GM10248 (cell line): Measurements from ENCODE around the gene ZNF26.

ENCODE experiments used
- CTCF ChIA-PET: fragments of 300-600 bp; sonication (Branson Sonifier 250); formaldehyde crosslinking; extraction: SDS; loops from one replicate; lab custom pipeline; 2021; ENCODE audit warnings: antibody characterized with exemption; lab: Yijun Ruan, JAX
- POLR2A ChIA-PET: fragments of 350-650 bp; sonication (Branson Sonifier 250); formaldehyde crosslinking; extraction: SDS; loops from one replicate; lab custom pipeline; 2020; ENCODE audit warnings: antibody characterized with exemption; lab: Yijun Ruan, JAX
- DNase-seq: peaks from one replicate; pipeline ENCODE4 v3.0.0; 2012; ENCODE audit errors: extremely low spot score
- TF ChIP-seq, protein P1 (sequence below): IDR thresholded peaks from 2 replicates; pipeline ENCODE4 v1.5.1; 2012; ENCODE audit warnings: mild to moderate bottlenecking, low read depth; ENCODE audit errors: extremely low read depth, missing control alignments, control extremely low read depth

ZNF26 gene

DNA sequence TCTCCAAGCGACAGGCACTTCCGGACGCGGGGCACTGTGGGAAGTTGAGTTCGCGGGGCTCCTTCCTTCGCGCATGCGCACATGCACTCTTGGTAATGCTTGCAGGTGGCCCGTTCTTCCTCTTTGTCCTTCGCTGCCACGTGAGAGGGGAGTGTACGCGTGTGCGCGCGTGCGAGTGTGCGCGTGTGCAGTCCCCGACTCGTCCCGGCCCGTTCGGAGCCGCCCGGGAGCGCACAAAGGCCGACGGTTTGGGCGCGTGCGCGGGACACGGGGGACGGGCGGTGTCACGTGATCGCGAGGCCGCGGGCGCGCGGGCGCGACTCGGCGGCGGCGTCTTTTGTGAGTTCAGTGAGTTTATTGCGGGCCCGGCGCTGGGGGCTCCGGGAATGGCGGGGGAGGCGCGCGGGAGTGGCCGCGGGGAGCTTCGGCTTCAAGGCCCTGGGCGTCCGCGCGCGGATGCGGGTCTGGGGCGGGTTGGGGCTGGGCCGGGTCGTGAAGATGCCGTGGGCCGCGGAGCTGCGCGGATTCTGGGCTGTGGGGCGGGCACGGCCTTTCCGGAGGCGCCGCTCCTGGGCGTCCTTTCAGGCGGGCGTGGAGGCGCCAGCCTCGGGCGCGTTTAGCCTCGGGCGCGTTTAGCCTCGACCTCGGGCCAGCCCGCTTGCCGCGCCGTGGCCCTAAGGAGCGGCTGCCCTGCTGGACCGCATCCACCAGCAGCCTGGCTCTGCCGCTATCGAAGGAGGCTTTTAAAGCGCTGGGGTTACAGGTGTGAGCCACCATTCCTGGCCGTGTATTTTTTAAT is 51.2 kb downstream of the ZNF26 start, which contains the start of gene ZNF84:
TSS of gene ZNF84 (plus strand) at position 303 of the 799 bp plus-strand sequence. CDS start 3,959 bp downstream, outside the sequence.
- ChIA-PET POLR2A (interaction anchor here (1.1 kb wide), 1 partner anchor 145 kb away, joined by 5 read pairs; no protein-coding TSS in a partner anchor), CTCF (interaction anchor here (0.7 kb wide), 1 partner anchor 43 kb away, joined by 3 read pairs; no protein-coding TSS in a partner anchor)
- peak; percentile 95 for DNase-seq
- TF ChIP-seq, protein P1, sequence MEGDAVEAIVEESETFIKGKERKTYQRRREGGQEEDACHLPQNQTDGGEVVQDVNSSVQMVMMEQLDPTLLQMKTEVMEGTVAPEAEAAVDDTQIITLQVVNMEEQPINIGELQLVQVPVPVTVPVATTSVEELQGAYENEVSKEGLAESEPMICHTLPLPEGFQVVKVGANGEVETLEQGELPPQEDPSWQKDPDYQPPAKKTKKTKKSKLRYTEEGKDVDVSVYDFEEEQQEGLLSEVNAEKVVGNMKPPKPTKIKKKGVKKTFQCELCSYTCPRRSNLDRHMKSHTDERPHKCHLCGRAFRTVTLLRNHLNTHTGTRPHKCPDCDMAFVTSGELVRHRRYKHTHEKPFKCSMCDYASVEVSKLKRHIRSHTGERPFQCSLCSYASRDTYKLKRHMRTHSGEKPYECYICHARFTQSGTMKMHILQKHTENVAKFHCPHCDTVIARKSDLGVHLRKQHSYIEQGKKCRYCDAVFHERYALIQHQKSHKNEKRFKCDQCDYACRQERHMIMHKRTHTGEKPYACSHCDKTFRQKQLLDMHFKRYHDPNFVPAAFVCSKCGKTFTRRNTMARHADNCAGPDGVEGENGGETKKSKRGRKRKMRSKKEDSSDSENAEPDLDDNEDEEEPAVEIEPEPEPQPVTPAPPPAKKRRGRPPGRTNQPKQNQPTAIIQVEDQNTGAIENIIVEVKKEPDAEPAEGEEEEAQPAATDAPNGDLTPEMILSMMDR = no peak

DNA sequence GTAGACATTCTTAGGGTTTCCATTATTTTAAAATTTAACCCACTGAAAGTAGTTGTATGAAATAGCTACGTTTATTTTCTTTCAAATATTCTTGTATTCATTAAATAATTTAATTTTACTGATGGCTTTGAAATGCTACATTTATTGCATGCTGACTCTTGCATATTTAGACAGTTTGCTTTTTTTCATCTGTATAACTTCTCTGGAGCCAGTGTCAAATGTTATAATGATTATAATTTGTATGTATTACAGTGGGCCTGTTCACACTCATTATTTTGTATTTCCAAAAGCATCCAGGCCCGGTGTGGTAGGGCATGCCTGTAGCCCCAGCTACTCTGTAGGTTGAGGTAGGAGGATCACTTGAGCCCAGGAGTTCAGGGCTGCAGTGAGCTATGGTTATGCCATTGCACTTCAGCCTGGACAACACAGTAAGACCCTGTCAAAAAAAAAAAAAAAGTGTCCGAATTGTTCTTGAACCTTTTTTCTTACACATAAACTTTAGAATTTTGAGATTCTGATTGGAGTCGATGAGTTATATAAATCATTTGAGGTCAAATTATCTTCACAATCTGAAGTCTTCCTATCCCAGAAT is 52.0 kb downstream of the ZNF26 start:
- ChIA-PET CTCF (interaction anchor here (0.7 kb wide), 1 partner anchor 42 kb away, joined by 3 read pairs; no protein-coding TSS in a partner anchor), POLR2A (interaction anchor here (1.0 to 1.1 kb wide), 2 partner anchors 8 to 144 kb away, joined by 3 to 5 read pairs; no protein-coding TSS in a partner anchor)
- DNase-seq = no peak
- TF ChIP-seq, protein P1 = no peak

DNA sequence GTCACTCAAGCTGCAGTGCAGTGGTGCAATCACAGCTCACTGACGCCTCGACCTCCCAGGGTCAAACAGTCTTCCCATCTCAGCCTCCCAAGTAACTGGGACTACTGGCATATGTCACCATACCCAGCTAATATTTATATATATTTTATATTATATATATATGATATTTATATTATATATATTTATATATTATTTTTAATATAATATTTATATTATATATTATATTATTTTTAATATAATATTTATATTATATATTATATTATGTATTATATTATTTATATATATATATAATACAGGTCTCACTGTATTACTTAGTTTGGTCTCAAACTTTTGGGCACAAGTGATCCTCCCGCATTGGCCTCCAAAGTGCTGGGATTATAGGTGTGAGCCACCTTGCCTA is 60.5 kb downstream of the ZNF26 start:
- TF ChIP-seq, protein P1 = no peak
- CTCF ChIA-PET = no interaction called here
- DNase-seq = no peak
- POLR2A ChIA-PET = interaction anchor here (0.6 kb wide), 1 partner anchor 8 kb away, joined by 3 read pairs; no protein-coding TSS in a partner anchor

DNA sequence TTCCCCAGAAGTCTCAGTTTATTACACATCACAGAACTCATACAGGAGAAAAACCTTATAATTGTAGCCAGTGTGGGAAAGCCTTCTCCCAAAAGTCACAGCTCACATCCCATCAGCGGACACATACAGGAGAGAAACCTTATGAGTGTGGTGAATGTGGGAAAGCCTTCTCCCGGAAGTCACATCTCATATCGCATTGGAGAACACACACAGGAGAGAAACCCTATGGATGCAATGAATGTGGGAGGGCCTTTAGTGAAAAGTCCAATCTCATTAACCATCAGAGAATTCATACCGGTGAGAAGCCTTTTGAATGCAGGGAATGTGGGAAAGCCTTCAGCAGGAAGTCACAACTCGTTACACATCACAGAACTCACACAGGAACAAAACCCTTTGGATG is 71.3 kb downstream of the ZNF26 start:
- TF ChIP-seq, protein P1 = no peak
- POLR2A ChIA-PET = no interaction called here
- DNase-seq = no peak

DNA sequence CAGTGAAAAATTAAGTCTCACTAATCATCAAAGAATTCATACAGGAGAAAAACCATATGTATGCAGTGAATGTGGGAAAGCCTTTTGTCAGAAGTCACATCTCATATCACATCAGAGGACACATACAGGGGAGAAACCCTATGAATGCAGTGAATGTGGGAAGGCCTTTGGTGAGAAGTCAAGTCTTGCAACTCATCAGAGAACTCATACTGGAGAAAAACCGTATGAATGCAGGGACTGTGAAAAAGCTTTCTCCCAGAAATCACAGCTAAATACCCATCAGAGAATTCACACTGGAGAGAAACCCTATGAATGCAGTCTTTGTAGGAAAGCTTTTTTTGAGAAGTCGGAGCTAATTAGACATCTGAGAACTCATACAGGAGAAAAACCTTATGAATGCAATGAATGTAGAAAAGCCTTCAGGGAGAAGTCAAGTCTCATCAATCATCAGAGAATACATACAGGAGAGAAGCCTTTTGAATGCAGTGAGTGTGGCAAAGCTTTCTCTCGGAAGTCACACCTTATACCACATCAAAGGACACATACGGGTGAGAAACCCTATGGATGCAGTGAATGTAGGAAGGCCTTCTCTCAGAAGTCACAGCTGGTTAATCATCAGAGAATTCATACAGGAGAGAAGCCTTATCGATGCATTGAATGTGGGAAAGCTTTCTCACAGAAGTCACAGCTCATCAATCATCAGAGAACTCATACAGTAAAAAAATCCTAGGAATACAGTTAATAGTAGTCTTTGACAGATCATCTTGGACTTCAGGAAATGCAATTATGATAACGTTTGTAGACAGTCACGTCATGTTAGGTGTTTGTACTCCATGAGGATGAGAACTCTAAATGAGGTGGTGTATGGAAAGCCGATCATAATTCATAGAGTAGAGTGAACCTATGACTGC is 72.3 kb downstream of the ZNF26 start:
- CTCF ChIA-PET = interaction anchor here (1.2 to 1.4 kb wide), 3 partner anchors 11 to 16 kb away, joined by 3 to 4 read pairs (median 3); no protein-coding TSS in a partner anchor

More for the DNA sequence above, 71.3 kb downstream of the ZNF26 start:
- CTCF ChIA-PET = interaction anchor here (1.2 to 1.4 kb wide), 4 partner anchors 12 to 102 kb away, joined by 3 to 4 read pairs (median 3); no protein-coding TSS in a partner anchor

More for the DNA sequence above, 72.3 kb downstream of the ZNF26 start:
- DNase-seq = no peak
- POLR2A ChIA-PET = interaction anchor here (0.5 kb wide), 1 partner anchor 130 kb away, joined by 3 read pairs; no protein-coding TSS in a partner anchor
- TF ChIP-seq, protein P1 = no peak
